HuH-7.5 (cell line): ENCODE data around the gene VEGFD.
"Not testable (repeated sequence)": the region's sequence is repeated elsewhere in the genome, so short reads cannot be mapped to it uniquely, and the experiment has no call there.

ENCODE experiments used
- DNase-seq: peaks from one replicate; pipeline ENCODE4 v3.0.0; 2011; ENCODE audit warnings: low spot score

Gene VEGFD

DNA sequence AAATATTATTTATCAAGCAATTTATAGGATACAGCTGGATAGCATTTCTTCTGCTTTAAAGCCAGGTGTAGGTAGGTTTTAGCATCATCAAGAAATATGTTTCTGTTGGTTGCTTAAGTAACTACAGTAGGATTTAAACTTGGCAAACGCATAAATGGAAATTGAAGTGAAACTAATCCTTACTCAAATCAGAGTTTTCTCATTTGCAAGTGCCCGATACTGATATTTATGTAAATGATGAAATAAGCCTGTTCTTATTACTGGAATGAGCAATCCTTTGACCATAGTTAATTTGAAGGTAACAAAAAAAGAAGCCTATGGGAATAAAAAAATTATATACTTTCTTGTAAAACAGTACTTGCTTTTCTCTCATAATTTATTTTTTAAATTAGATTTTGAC is 25.7 kb downstream of the VEGFD start:
- DNase-seq = no peak

GRCh38 chrX:15356444-15356843 is 27.8 kb downstream of the VEGFD start:
- no peak for DNase-seq

- DNase-seq = no peak
Observed at GRCh38 chrX:15350329-15350996, 33.8 kb downstream of the VEGFD start.

DNA sequence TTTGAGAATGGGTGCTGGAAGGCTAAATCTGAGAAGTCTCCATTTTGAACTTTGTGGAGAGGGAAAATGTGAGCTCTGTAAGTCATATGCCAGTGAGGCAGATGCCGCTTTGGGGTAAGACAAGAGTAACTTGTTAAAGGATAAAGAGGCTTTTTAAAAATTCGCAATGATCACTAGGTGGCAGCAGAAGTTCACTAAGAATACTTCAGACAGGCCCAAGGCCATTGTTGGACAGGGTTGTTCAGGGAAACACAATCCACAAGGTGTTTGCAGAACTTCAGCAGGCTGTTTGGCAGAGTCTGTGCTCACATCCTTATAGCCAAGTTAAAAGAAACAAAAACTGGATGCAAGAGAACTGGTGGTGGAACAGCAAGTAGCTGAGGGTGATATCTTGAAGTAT is 35.2 kb downstream of the VEGFD start:
- no peak for DNase-seq

GRCh38 chrX:15345976-15346375 is 38.2 kb downstream of the VEGFD start:
- DNase-seq = no peak

DNA sequence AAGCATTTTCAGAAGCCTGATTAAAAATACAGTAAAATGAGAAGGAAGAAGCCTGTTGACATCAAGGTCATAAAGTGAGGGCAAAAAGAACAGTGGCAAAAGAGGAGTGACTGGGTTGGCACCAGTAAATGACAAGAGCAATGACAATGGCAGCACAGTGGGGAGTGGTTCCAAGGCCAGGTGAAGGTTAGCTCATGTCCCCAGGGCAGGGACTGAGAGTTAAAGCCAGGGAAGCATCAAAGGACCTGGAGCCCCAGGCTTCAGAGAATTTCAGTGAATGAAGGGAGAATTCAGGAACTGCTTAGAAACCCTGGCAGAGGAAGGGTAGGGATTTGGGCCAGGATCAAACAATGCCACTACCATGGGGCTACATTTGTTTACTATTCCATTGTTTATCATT is 40.1 kb downstream of the VEGFD start:
- DNase-seq = no peak

DNA sequence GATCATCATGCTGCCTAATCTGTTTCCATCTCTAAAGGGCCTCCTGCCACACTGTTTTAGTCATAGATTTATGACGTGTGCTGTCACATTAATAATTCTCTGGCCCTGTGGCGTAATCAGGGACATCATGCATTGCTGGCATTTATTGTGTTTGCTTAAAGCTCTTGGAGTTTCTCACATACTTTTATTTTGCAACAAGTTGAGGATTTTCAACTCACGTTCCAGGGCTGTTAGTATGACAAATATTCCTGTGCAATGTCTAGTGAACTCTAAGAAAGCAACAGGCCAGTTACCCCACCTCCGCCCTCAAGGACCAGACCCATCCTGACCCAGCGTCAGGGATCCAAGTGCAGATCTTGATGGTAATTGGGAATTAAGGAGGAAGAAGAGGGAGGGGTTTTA is 41.1 kb downstream of the VEGFD start:
- no peak for DNase-seq

DNA sequence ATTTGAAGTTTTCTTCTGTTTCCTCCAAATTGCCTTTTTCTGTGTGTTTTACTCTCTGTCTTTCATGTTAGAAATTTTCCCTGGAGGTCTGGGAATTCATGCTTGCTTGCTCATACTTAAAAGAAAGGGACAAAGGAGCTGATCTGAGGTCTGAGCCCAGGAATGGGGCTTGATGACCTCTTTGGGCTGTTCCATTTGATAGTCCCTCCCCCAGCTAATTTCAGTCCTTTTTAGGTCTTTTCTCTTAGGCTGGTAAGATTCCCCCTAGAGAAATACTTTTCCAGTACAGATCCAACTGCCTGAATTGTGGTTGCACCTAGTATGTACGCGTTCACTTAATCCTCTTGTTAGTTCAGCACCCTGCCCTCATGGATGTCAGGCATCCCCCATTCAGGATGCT is 43.3 kb downstream of the VEGFD start:
- no peak for DNase-seq

- no peak for DNase-seq
Observed at GRCh38 chrX:15336023-15336413, 48.2 kb downstream of the VEGFD start.

DNA sequence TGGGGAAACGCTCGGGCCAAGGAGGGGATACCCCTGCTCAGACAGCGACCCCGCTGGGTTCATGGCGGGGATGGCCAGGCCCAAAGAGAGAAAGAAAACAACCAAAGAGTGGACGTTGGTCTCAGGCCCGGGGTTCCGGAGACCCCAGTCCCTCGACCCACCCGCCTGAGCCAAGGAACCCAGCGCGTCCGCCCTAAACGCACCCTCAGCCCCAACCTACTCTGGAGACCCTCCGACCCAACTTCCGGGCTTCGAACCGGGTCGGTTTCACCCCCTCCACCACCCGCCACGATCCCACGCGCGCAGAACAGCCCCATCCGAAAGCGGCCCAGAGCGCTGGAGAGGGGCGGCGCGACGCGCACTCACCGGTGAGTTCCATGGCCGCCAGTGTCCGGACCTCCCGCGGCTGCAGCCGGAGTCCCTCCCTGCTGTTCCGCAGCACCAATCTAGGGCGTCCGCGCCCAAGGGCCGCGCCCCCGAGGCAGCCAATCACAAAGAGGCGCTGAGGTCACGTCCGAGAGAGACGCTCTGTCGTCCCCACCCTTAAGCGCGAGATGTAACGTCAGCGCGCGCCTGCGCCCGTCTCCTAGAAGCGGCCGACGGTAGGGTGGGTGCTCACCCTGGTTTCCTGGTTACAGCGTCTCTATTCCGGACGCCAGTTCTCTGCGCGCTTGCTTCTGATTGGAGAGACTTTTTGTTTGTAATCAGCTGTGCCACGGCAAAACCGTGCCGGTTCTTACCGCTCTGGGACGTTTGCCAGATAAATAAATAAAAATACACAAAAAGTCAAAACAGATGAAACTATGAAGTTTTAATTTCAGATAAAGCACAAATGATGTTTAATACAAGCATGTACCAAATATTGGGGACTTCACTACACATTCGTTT is 48.8 kb downstream of the VEGFD start, which contains the start of gene PIGA:
Gene PIGA (minus strand): TSS at position 389 of the 888 bp plus-strand sequence. CDS start 3,593 bp downstream, outside the sequence.
- peak; percentile 64 for DNase-seq

DNA sequence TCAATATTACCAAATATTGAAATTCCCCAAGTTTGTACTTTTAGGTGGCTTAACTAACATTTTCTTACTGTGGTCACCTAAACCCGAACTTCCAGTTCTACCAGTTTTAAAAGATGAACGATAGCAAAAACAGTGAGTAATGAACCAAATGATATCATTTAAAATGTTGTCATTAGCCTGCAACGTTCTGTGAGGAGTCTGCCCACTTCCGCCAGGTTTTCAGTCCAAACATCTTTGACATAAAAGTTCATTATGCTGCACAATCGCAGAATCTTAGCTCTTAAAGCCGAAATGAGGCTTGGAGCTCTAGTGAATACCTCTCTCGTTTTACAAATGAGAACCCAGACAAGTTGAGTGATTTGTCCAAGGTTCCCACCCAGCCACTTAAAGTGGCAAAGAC is 49.7 kb downstream of the VEGFD start:
- DNase-seq = no peak

DNA sequence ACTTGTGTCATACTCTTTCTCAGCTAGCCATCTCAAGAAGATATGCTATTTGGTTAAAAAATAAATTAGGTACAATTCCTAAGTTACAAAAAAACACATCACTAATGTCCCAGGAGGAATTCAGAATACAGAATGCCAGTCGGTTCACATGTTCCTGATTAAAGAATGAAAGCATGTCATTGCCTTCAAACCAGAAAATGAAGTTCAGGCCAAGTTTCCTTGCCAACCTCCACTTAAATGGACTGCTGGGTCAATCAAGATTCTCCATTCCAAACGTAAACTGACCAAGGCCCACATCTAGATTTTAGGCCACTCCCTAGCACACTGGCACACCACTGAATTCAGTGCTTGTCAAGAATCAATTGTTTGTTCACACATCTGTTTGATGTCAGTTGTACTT is 55.4 kb downstream of the VEGFD start:
- no peak for DNase-seq

DNA sequence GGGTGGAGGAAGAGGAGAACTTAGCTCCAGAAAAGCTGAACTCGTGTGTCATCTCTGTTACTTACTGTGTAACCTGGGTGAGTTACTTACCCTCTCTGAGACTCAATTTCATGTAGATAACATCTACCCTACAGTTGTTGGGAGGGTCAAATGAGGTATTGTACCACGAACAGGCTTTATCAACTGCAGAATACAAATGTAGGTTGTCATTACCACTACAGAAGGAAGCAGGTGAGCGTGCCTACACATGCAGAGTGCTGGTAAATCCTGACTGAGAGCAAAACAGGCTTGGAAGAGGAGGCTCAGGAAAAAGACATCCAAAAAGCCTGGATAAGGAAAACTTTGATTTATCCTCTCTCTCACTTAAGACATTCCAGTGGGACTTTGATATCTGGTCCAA is 56.1 kb downstream of the VEGFD start:
- no peak for DNase-seq

- no peak for DNase-seq
Observed at GRCh38 chrX:15322472-15322871, 61.7 kb downstream of the VEGFD start.

DNA sequence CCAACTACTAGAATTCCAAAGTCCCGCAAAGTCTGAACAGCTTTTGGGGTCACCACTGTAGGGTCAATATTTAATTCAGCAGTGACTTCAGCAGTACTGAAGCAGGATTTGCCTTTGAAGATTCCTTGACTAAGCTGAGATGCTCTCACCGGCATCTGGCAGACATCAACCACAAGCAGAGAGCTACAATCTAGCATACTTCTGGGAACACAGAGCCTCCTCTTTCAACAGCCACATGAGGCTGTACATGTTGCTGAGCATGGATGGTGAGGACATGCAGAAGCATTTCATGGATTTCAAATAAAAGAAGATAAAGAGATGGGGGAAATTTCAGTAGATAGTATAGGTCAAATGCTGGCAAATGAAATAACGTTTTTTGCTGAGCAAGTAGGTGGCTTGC is 62.1 kb downstream of the VEGFD start:
- no peak for DNase-seq

GRCh38 chrX:15321447-15321846 is 62.8 kb downstream of the VEGFD start:
- DNase-seq = no peak

- DNase-seq = no peak
Observed at GRCh38 chrX:15320297-15320696, 63.9 kb downstream of the VEGFD start.

DNA sequence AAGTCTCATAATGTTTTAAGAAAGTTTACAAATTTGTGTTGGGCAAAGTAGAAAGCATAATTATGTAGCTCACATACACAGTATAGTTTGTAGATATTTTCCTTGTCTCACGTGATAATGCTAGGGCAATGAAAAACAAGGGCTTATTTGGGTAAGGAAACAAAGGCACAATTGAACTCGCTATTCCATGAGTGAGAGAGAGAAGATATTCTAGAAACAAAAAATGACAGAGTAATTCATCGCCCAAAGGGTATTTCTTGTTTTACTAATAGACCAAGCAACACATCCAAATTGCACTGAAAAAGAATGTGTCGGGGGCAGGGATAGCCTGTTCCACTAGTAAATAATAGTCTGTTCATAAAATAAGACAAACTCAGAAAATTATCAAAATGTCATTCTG is 65.1 kb downstream of the VEGFD start:
- no peak for DNase-seq

- no peak for DNase-seq
Observed at GRCh38 chrX:15315509-15315908, 68.7 kb downstream of the VEGFD start, which contains the start of gene ASB11. Gene ASB11, minus strand, starts transcription at chrX:15315640. Its CDS starts 35 bp downstream, at chrX:15315605.

- no peak for DNase-seq
Observed at GRCh38 chrX:15314472-15314871, 69.7 kb downstream of the VEGFD start.

GRCh38 chrX:15311119-15311518 is 73.1 kb downstream of the VEGFD start:
- DNase-seq = no peak

DNA sequence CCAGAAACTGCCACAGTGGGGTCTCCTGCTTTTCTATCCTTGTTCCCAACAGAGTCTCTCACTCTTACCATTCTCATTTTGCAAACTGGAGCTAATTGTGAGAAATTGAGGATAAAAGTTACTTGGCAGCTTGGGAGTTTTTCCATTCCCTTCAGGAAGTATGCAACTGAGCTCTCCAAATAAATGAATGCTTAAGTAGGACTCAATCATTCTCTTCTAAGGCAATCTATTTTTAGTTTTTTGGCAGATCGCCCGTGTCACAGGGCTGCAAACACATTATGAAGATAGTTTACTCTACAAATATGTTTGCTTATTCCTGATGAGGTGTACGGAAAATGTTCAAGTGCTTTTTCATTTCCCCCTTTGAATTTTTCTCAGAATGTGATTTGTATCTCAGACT is 74.1 kb downstream of the VEGFD start:
- DNase-seq = no peak

DNA sequence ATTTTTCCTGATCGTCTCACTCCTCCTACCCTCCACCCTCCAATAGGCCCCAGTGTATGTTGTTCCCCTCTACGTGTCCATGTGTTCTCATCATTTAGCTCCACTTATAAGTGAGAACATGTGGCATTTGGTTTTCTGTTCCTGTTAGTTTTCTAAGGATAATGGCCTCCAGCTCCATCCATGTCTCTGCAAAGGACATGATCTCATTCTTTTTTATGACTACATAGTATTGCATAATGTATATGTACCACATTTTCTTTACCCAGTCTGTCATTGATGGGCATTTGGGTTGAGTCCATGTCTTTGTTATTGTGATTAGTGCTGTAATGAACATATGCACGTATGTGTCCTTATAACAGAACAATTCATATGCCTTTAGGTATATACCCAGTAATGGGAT is 78.3 kb downstream of the VEGFD start:
- not testable (repeated sequence) for DNase-seq
